NT2/D1 (cell line): Measurements from ENCODE around the gene SLC5A1.
A peak's percentile ranks its signal among the peaks of the same experiment; 100 is the strongest.

ENCODE experiments used
- DNase-seq: peaks from one replicate; pipeline ENCODE4 v3.0.0-alpha.2; 2011; ENCODE audit warnings: low read depth, low spot score
- H3K27me3 ChIP-seq: 2 replicates; pipeline ENCODE4 v1.6.0; 2011; ENCODE audit warnings: mild to moderate bottlenecking; ENCODE audit not compliant: insufficient read length, insufficient read depth
- H3K36me3 ChIP-seq: 2 replicates; pipeline ENCODE4 v1.6.1; 2011; ENCODE audit warnings: mild to moderate bottlenecking, low read length, mixed read lengths; ENCODE audit not compliant: insufficient read depth, insufficient read length
- H3K4me1 ChIP-seq: 2 replicates; pipeline ENCODE4 v1.5.1; 2011; ENCODE audit not compliant: insufficient read depth, insufficient read length
- H3K4me3 ChIP-seq: 2 replicates; pipeline ENCODE4 v1.5.1; 2011; ENCODE audit warnings: low read depth; ENCODE audit not compliant: insufficient read length
- H3K9ac ChIP-seq: 2 replicates; pipeline ENCODE4 v1.6.0; 2011; ENCODE audit warnings: low read depth; ENCODE audit not compliant: insufficient read length
- H3K9me3 ChIP-seq: 2 replicates; pipeline ENCODE4 v1.5.1; 2011; ENCODE audit warnings: mild to moderate bottlenecking, low read length; ENCODE audit not compliant: insufficient read depth
- SUZ12 ChIP-seq: IDR thresholded peaks from 2 replicates; pipeline ENCODE4 v1.6.1; 2011; ENCODE audit not compliant: insufficient read length, insufficient read depth; ENCODE audit errors: extremely low read depth
- YY1 ChIP-seq: IDR thresholded peaks from 2 replicates; pipeline ENCODE4 v1.6.1; 2011; ENCODE audit not compliant: insufficient read length, insufficient read depth
- ZNF274 ChIP-seq: IDR thresholded peaks from 2 replicates; pipeline ENCODE4 v1.6.1; 2011; ENCODE audit warnings: mild to moderate bottlenecking, low read depth, low read length

The SLC5A1 gene

DNA sequence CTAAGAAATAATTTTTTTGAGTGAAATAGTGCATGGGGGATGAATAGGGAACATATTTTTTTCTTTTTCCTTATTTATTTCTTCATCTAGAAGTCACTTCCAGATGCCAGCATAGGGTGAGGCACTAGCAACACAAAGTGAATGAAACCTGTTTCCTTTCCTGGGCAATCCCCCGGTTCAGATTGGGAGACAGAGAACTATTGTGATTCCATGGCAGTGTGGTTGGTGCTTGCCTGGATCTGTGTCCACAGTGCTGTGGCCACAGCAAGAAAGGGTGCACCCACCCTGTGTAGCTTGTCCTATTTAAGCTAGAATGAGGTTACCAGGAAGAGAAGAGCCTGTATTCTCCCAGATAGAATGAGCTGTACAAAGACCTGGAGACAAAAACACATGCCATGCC lies 57.6 kb downstream of the SLC5A1 start:
- DNase-seq = no peak
- H3K9me3 ChIP-seq = no peaks in the 10 kb centered on the region
- TF ChIP-seq YY1 (no peak), ZNF274 (no peak), SUZ12 (no peak)
- H3K27me3 ChIP-seq = peaks cover 35% of the 10 kb centered on the region
- no peak overlapping the region for H3K9ac ChIP-seq
- no peak overlapping the region for H3K4me3 ChIP-seq
- H3K36me3 ChIP-seq = no peaks in the 10 kb centered on the region
- no peaks in the 10 kb centered on the region for H3K4me1 ChIP-seq

DNA sequence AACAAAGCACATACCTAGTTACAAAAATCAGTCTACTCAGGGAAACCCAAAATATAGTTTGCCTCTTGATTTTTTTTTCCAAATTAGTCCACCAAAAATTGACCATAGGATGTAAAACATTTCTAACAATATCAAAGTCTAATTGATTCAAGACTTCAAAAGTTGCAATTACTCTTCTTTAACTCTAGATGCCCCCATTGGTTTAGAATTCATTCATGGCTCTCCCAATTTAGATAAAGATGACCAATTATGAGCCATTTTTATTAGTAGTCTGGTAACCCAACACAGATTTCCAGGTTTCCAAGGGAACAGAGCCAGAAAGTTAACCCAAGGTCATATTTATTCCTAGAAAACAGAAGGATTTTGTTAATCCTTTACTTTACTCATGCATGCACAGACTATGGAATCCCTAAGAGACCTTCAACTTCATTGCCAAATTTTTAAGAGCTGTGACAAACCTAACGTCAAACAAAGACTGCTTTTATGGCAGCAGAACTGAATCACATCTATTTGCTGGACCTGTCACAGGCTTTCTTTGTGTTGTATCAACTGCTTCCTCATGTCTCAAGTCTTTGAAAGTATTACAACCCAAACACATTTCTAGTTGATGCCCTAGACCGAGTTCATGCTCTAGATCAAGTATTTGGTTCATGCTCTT lies 60.7 kb downstream of the SLC5A1 start:
- Histone ChIP-seq H3K27me3 (peaks cover 35% of the 10 kb centered on the region), H3K9ac (no peak overlapping the region), H3K4me1 (no peaks in the 10 kb centered on the region), H3K9me3 (no peaks in the 10 kb centered on the region), H3K36me3 (no peaks in the 10 kb centered on the region), H3K4me3 (no peak overlapping the region)
- DNase-seq = no peak
- TF ChIP-seq YY1 (no peak), SUZ12 (no peak), ZNF274 (no peak)

DNA sequence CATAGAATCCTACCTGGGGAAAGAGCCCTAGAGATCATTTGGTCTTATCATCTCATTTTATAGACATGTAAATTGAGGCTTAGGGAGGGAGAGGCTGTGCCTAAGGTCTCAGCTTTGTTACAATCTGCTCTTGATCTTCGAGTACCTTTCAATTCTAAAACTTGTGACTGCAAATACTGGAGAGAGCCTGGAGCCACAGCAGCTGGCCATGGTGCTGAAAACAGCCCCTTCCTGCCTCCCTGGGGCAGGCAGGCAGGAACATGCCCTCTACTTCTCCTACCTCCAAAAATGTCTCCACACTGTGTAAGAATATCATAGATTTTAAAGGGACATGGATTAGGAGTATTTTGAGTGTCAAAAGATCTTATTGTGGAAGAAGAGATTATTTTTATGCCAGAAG lies 63.9 kb downstream of the SLC5A1 start:
- Histone ChIP-seq H3K9me3 (no peaks in the 10 kb centered on the region), H3K36me3 (no peaks in the 10 kb centered on the region), H3K27me3 (peaks cover 45% of the 10 kb centered on the region), H3K4me1 (no peaks in the 10 kb centered on the region), H3K4me3 (no peak overlapping the region), H3K9ac (no peak overlapping the region)
- DNase-seq = peak; percentile 6
- TF ChIP-seq YY1 (no peak), ZNF274 (no peak), SUZ12 (no peak)

DNA sequence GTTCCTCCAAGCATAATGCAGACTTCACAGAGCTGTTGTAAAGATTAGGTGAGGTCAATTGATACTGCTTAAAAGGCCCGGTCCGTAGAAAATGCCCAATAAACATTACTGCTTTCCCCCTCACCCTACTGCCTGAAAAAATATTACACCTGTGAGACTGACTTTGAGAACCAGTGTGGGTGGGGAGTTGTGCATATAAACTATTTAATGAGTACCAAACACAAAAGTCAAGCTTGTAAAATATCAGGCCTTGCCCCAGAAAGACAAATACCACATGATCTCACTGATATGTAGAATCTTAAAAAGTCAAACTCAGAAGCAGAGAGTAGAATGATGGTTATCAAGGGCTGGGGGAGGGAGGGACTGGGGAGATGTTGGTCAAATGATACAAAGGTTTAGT lies 69.3 kb downstream of the SLC5A1 start:
- no peak overlapping the region for H3K4me3 ChIP-seq
- TF ChIP-seq SUZ12 = no peak
- TF ChIP-seq ZNF274 = no peak
- no peak for TF ChIP-seq YY1
- no peak for DNase-seq
- H3K27me3 ChIP-seq = peaks cover 58% of the 10 kb centered on the region
- H3K9ac ChIP-seq = no peak overlapping the region
- no peaks in the 10 kb centered on the region for H3K4me1 ChIP-seq
- H3K36me3 ChIP-seq = no peaks in the 10 kb centered on the region
- no peaks in the 10 kb centered on the region for H3K9me3 ChIP-seq

DNA sequence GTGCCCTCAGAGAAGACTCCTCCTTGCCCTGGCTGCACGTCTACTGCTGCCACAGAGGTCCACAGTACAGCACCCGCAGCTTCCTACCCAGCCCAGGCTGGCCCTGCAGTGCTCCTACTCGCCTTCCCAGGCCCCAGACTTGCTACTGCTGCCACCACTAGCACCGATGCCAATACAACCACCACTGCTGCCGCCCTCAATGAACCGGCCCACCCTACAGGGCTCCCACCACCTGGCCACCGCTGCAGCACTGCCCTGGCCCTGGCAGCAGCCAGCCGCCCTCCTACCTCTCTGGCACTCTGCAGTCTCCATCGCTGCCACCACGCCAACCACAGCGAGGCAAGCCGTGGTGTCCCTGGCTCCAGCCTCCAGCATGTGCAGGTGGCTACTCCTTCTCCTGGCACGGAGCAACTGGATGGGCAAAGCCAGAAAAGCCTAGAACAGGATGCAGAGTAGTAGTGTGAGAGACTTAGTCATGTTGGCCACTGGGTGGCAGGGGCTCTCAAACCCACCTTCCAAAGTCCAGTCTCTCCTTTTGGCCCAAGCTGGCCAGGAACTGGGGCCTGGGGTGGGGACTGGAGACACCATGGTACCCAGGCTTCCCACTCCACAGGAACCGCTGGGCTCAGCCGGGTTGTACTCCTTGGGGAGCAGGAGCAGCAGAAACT lies 76.6 kb downstream of the SLC5A1 start:
- Histone ChIP-seq H3K9me3 (peaks cover 55% of the 10 kb centered on the region; the same call in 1 of the 2 replicates), H3K4me1 (no peaks in the 10 kb centered on the region), H3K27me3 (peaks cover 16% of the 10 kb centered on the region), H3K4me3 (no peak overlapping the region), H3K9ac (no peak overlapping the region), H3K36me3 (no peaks in the 10 kb centered on the region)
- DNase-seq = no peak
- TF ChIP-seq SUZ12 = no peak
- TF ChIP-seq ZNF274 = no peak
- TF ChIP-seq YY1 = no peak

DNA sequence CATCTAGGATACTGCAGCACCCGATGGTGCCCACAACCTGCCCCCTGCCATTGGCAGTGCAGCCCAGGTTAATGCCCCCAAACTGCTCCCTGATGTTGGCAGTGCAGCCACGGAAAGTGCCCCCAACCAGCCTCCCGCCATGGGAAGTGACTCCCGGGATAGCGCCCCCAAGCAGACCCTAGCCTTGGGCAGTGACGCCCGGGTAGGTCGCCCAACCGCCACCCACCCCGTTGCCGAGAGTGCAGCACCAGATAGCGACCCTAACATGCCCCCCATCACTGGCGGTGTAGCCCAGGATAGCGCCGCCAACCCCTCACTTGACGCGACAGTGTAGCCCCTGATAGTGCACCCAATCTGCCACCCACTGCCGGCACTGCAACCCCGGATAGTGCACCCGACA lies 77.5 kb downstream of the SLC5A1 start:
- no peaks in the 10 kb centered on the region for H3K4me1 ChIP-seq
- H3K4me3 ChIP-seq = no peak overlapping the region
- no peak for DNase-seq
- no peak overlapping the region for H3K9ac ChIP-seq
- no peaks in the 10 kb centered on the region for H3K36me3 ChIP-seq
- peaks cover 11% of the 10 kb centered on the region for H3K27me3 ChIP-seq
- TF ChIP-seq SUZ12 (no peak), ZNF274 (no peak), YY1 (no peak)
- peaks cover 60% of the 10 kb centered on the region; the same call in 1 of the 2 replicates for H3K9me3 ChIP-seq

DNA sequence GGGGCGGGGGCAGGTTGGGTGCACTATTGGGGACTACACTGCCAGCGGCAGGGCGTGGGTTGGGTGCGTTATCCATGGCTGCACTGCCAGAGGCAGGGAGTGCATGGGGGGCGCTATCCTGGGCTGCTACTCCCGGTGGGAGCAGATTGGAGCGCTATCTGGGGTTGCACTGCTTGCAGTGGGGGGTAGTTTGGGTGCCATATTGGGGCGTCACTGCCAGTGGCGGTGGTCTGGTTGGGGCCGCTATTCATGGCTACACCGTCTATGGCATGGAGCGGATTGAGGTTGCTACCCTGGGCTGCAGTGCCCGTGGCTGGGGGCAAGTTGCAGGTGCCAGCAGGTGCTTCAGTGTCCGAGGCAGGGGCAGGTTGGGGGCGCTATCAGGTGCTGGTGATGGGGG lies 79.8 kb downstream of the SLC5A1 start:
- Histone ChIP-seq H3K4me1 (no peaks in the 10 kb centered on the region), H3K36me3 (no peaks in the 10 kb centered on the region), H3K9ac (no peak overlapping the region), H3K4me3 (no peak overlapping the region), H3K9me3 (peaks cover 60% of the 10 kb centered on the region; the same call in 1 of the 2 replicates), H3K27me3 (no peaks in the 10 kb centered on the region)
- no peak for DNase-seq
- no peak for TF ChIP-seq YY1
- no peak for TF ChIP-seq SUZ12
- TF ChIP-seq ZNF274 = no peak

DNA sequence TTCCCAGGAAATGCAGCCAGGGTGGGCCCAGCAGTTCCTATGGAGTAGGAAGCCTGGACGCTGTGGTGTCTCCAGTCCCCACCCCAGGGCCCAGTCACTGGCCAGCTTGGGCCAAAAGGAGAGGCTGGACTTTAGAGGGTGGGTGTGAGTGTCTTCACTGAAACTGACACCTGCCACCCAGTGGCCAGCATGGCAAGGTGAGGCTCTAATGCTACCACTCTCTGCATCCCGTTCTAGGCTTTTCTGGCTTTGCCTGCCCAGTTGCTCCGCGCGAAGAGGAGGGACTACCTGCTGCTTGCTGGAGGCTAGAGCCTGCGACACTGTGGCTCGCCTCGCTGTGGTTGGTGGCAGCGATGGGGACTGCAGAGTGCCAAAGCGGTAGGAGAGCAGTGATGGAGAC lies 80.6 kb downstream of the SLC5A1 start:
- Histone ChIP-seq H3K9ac (no peak overlapping the region), H3K36me3 (no peaks in the 10 kb centered on the region), H3K27me3 (no peaks in the 10 kb centered on the region), H3K9me3 (peaks cover 60% of the 10 kb centered on the region; the same call in 1 of the 2 replicates), H3K4me1 (no peaks in the 10 kb centered on the region), H3K4me3 (no peak overlapping the region)
- DNase-seq = peak; percentile 3
- no peak for TF ChIP-seq SUZ12
- no peak for TF ChIP-seq ZNF274
- no peak for TF ChIP-seq YY1
